GM06990 (cell line): ENCODE measurements around the gene PPFIBP2.

Experiments used
- DNase-seq: peaks from one replicate; pipeline ENCODE4 v3.0.0-alpha.2; 2011; ENCODE audit not compliant: insufficient read length; ENCODE audit errors: extremely low read depth
- H3K27me3 ChIP-seq: replicated peaks from 2 replicates; pipeline ENCODE4 v1.6.0; 2011; ENCODE audit warnings: low read length; ENCODE audit not compliant: control insufficient read depth, insufficient read depth
- H3K36me3 ChIP-seq: 2 replicates; pipeline ENCODE4 v1.5.1; 2011; ENCODE audit warnings: low read length; ENCODE audit not compliant: control insufficient read depth, insufficient read depth
- H3K4me3 ChIP-seq: replicated peaks from 2 replicates; pipeline ENCODE4 v1.5.1; 2011; ENCODE audit warnings: low read depth, mild to moderate bottlenecking, control low read depth, low read length
- CTCF ChIP-seq: IDR thresholded peaks from 2 replicates; pipeline ENCODE4 v1.5.1; 2011; ENCODE audit warnings: low read length, control low read depth, mild to moderate bottlenecking, inconsistent platforms; ENCODE audit not compliant: insufficient read depth, poor library complexity, severe bottlenecking

The PPFIBP2 gene

DNA sequence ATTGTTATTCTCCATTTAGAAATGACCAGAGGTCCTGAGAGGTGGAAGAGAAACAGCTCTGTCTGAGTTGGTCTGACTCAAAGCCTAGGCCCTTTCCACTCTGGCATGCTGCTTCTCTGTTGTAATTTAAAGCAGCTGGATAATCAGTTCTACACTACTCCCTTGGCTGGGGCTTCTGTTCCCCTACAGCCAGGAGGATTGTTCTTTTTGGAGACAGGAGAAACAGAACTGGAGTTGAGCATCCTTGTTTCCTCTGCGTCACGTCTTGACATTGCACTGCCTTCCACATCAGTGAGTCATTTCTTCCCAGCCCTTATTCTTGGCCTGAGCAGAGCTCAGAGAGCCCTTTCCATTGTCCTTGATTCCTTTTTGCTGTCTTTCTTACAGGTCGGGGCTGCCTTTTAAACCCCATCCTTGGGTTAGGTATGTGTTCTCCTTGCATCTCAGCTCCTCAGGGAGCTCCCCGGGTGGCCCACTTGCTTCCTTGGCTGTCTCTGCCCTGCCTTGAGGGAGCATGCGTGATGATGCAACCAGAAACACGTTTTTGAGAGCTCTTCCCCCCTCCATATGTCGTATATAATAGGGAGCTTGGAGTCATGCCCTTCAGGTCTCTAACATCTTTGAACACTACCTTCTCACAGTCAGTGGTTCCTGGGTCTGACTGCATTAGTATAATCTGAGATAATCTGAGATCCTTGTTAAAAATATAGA, 123.8 kb downstream of the PPFIBP2 start:
- peaks cover 48% of the 10 kb centered on the region for H3K36me3 ChIP-seq
- H3K27me3 ChIP-seq: no peaks in the 10 kb centered on the region
- no peak overlapping the region for H3K4me3 ChIP-seq
- no peak for DNase-seq
- no peak for TF ChIP-seq CTCF

GRCh38 chr11:7638710-7639642, 125.2 kb downstream of the PPFIBP2 start:
- H3K4me3 ChIP-seq: no peak overlapping the region
- peaks cover 43% of the 10 kb centered on the region for H3K36me3 ChIP-seq
- DNase-seq: no peak
- TF ChIP-seq CTCF: no peak
- no peaks in the 10 kb centered on the region for H3K27me3 ChIP-seq

DNA sequence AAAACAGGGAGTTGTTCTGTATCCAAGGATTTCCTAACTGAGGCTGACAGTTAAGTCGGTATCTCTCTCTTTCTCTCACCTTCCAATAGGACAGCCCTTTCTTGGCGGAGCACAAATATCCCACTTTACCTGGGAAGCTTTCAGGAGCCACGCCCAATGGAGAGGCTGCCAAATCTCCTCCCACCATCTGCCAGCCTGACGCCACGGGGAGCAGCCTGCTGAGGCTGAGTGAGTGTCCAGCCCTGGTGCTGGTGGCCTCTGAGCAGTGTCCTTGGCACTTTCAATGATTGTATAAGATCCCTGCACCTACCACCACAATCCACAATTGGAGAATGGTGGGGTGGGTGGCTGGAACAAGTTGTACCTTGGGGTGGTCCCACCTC, 125.8 kb downstream of the PPFIBP2 start:
- no peaks in the 10 kb centered on the region for H3K27me3 ChIP-seq
- no peak overlapping the region for H3K4me3 ChIP-seq
- TF ChIP-seq CTCF: no peak
- H3K36me3 ChIP-seq: peaks cover 41% of the 10 kb centered on the region
- DNase-seq: no peak

GRCh38 chr11:7640816-7641215, 127.0 kb downstream of the PPFIBP2 start:
- H3K36me3 ChIP-seq: peaks cover 41% of the 10 kb centered on the region
- no peaks in the 10 kb centered on the region for H3K27me3 ChIP-seq
- TF ChIP-seq CTCF: no peak
- DNase-seq: no peak
- no peak overlapping the region for H3K4me3 ChIP-seq

- no peaks in the 10 kb centered on the region for H3K27me3 ChIP-seq
- no peak for DNase-seq
- peaks cover 30% of the 10 kb centered on the region for H3K36me3 ChIP-seq
- no peak overlapping the region for H3K4me3 ChIP-seq
- TF ChIP-seq CTCF: no peak
These were observed 128.9 kb downstream of the PPFIBP2 start for GRCh38 chr11:7642747-7643146.
